AML-193 (cell line): ENCODE measurements around the gene PARM1.

ENCODE experiments used
- DNase-seq, 2 experiments: peaks; one replicate each; lab custom pipeline; 2025; lab: John Stamatoyannopoulos, UW

The PARM1 gene

DNA sequence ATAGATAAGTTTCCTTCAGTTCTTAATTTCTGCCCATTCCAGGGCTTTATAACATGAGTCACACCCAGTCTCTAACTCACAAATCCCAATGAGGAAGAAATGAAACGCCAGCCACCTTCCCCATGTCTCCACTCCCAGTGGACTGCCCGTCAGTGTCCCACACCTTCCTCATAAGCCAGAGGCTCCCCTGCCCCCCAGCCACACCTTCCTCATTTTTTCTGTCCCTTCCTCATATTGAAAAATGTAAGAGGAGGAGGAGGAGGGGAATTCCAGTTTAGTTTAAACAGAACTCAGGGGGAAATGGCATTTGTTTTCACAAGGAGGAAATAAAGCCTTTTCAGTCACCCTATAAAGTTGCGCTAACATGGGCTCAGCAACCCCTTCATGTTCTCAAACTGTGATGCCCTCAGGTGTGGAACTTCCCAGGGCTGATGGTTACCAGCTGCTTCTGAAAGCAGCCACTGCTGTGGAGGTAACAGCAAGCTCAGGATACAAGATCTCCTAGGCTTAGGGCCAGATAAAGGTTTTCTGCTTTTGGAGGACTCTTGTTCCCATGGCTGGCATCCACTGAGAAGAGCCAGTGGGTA is 97.8 kb downstream of the PARM1 start:
- no peak for DNase-seq

DNA sequence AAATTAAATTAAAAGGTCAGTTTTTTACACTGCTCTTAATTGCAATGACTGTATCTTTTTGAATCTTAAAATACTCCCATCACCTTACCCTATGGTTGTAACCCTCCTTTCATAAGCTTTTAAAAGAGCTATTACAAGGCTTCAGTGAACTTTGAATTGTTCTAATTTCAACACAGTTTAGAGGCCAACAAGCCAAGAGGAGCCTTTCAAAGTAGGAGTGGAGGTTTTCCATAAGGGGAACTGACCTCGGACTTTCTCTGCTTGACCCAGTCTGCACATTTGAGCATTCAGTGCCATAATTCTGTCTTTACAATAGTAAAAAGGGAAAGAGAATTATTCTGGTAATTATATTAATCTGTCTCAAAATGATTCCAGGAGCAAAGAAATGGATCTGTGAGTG is 98.9 kb downstream of the PARM1 start:
- no peak for DNase-seq

DNA sequence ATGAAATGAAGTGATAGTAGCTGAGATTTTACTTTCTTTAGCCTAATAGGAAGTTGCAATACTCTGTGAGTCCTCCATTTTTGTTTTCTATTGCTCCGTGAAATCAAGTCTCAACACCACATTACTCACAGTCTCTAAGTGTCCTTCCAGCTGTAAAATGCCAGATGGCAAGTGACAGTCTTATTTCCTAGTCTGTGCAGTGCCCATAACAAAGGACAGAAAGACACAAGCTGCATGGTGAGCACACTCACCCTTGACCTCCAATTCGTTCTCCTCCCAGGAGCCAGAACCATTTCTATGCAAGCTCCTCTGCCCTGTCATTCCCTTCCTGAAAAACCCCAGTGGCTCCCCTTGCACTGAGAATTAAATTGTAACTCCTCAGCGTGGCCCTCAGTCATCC is 101.6 kb downstream of the PARM1 start:
- no peak for DNase-seq

- no peak for DNase-seq
Measured at GRCh38 chr4:75035321-75035720, 102.4 kb downstream of the PARM1 start.

- DNase-seq: peak; percentile 12 to 54
Measured at GRCh38 chr4:75036046-75036830, 103.3 kb downstream of the PARM1 start.

DNA sequence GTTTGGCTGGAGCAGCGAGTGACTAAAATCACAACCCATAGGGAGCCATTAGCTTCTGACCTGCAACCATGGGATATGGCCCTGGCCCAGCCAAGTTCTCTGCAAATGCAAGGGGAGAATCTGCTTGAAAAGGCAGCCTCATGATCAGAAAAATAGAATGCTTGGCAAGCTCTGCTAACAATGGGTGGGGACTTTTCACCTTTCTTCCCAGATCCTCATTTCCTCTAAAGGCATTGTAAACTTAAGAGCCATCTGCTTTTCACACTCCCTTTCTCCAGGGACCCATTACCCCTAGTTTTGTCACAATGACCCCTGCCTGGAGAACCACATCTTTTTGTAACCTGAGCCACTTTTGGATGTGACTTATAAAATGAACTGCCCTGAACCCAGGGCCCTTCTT is 104.3 kb downstream of the PARM1 start:
- DNase-seq: no peak

DNA sequence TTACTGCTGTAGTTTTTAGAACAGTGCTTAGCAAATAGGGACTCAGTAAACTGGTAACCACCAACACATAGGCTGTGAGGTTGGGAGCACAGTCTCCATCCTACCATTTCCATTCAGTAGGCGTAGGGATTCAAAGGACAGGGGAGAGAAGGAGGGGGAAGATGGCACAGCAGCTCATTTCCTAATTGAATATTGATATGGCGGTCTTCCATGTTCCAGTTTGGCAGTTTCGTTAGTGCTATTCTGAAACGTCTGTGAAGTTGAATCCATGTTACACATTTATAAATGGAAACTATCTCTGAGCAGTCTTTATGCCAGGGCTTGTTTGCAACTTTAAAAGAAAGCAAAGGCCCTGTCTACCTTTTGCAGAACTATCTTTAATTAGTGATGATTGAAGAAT is 105.5 kb downstream of the PARM1 start:
- no peak for DNase-seq

GRCh38 chr4:75040703-75041102 is 107.8 kb downstream of the PARM1 start:
- DNase-seq: no peak

GRCh38 chr4:75042601-75043208 is 109.8 kb downstream of the PARM1 start:
- DNase-seq: no peak

GRCh38 chr4:75046226-75046625 is 113.3 kb downstream of the PARM1 start:
- DNase-seq: no peak

- no peak for DNase-seq
Measured at GRCh38 chr4:75046641-75047040, 113.7 kb downstream of the PARM1 start.

DNA sequence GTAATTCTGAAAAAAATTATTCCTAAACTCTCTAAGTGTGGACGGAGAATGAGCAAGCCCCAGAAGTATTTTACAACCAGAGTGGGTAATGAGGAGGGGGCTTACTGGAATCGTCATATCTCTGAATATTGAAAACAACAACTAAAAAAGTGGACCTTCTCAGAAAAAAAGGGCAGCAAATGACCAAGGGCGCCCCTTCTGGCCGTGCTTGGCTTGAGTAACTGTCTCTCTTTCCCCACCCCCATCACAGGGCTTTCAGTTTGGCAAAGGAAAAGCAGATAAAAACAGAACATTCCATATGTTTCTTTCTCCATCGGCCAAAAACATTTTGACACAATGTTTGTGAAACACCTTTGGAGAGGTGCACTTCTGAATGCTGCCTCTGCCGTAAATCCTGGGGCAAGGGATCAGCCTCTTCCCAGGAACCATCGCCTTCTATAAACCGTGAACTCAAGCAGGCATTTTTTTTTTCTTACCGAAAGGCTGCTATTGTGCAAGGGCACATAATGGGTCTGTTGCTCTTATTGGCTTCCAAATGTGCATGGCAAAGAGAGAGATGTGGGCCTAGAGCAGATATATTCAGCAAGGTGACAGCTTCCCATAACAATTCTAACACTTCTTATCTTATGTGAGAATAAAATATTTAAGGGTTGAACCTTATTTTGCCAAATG is 115.4 kb downstream of the PARM1 start:
- DNase-seq: no peak

GRCh38 chr4:75051431-75051830 is 118.5 kb downstream of the PARM1 start:
- no peak for DNase-seq

DNA sequence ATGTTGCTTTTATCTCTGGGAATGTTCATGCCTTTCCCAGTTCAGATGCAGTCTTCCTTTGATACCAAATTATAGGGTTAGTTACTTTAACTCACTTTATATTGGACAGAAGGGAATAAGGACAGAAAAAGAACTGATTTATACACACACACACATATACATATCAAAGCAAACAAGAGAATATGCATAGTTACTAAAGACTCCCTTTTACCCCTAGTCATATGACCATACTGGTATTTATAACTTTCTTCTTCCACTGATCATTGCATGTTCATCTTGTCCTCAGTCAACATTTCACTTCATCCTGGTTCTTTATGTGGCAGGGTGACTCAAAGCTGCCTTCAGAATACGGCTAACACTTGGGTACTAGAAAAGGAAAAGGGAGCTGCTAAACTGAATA is 120.4 kb downstream of the PARM1 start:
- no peak for DNase-seq

DNA sequence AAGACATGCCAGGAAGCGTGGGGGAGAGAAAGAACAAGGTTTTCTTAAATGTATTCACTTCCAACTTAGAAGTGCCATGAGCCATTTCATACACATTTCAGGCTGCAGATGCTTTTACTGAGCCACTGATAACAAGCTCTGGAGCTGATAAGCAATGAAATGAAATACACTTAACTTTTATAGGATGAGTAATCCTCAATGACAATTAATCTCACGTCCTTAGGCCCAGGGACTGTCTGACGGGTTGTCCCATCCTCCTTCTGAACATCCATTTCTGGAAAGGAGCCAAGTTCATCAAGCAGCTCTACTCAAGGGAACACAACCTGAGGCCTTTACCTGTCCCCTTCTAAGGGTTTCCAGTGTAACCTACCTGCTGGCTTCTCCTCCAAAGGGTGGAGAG is 121.2 kb downstream of the PARM1 start:
- DNase-seq: no peak

- no peak for DNase-seq
Measured at GRCh38 chr4:75056277-75056676, 123.4 kb downstream of the PARM1 start.

GRCh38 chr4:75057369-75057768 is 124.5 kb downstream of the PARM1 start:
- DNase-seq: no peak

GRCh38 chr4:75058486-75058885 is 125.6 kb downstream of the PARM1 start:
- no peak for DNase-seq

- DNase-seq: no peak
Measured at GRCh38 chr4:75063433-75063832, 130.5 kb downstream of the PARM1 start.

DNA sequence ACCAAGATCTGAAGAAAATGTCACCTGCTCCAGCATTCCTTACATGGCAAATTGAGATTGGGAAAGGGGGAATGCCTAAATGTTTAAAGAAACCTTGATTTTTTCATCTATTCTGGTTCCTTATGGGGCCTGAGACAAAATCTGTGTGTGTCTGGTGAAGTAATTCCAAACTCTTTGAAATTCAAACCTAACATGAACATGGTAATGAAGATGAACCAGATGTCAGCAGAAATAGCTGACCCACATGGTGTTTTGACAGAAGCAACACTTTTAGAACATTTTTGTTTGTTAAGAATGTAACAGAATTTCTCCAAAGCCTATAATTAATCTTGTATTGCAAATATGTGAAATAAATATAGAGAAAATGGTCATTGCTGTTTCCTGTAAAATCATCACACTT is 133.0 kb downstream of the PARM1 start:
- DNase-seq: no peak

DNA sequence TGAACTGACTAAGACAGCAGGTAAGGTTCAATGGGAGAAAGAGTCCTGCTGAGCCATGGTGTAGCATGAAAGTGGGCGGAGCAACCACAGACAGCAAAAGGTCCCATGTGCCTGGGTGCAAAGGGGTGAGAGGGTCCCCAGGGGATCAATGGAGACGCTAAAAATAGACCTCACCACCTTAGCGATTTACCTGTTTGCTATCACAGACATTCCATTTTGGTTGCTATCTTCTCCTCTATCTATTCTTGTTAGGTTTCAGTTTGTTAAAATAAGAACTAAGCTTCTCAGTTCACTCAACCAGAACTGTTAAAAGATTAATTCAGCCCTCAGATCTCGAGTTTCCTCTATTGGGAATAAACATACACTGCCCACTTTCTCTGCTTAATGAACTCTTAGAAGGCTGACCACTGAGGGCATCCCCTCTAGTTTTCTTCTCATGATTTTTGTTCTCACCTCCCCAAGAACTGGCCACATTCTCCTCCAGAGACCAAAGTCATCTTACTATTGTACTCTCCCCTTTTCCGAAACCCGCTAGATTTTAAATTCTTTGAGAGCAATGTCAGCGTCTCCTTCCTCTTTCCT is 136.7 kb downstream of the PARM1 start:
- DNase-seq: no peak

- no peak for DNase-seq
Measured at GRCh38 chr4:75071317-75071716, 138.4 kb downstream of the PARM1 start.

DNA sequence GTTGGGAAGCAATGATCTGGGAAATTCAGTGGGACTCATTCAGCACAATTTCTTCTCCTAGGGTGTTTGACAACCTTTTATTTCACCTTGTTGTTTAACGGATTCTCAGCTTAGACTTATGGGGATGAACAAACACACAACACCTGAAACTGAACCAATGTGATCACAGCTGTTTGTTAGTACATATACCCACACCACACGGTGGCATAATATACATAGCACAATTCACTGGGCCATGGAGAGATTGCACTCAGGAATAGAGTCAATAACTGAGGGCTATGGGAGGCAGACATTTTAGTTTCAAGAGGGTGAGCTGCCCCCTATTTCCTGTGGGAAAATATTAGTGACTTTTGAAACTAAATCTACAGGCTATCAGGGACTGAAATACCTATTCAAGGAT is 148.0 kb downstream of the PARM1 start:
- no peak for DNase-seq
